Measurements from ENCODE around the gene PTTG1IP.

Gene PTTG1IP

GRCh38 chr21:44890961-44891541, 17.6 kb upstream of the PTTG1IP start:
- H3K9ac ChIP-seq: no peak overlapping the region
- no peak overlapping the region for H3K27ac ChIP-seq
- no peak overlapping the region for H3K4me3 ChIP-seq (IDR thresholded peaks at IDR 0.05; ENCODE audit: insufficient read depth, low read depth, low read length)
- no peak overlapping the region for H2AFZ ChIP-seq (ENCODE audit: low read depth)
- H3K27me3 ChIP-seq (ENCODE audit: insufficient read depth, low read depth): peaks cover 87% of the 10 kb centered on the region
- no peaks in the 10 kb centered on the region for H3K4me1 ChIP-seq (ENCODE audit: low read depth, poor library complexity, severe bottlenecking)
- H3K36me3 ChIP-seq (ENCODE audit: insufficient read depth): no peaks in the 10 kb centered on the region
- H3K79me2 ChIP-seq (ENCODE audit: insufficient read depth, low read depth): no peaks in the 10 kb centered on the region
- no peaks in the 10 kb centered on the region for H4K20me1 ChIP-seq (ENCODE audit: insufficient read depth)
- TF ChIP-seq CTCF (conservative IDR thresholded peaks at IDR 0.05; ENCODE audit: low read depth, low read length): no peak
- H3K4me2 ChIP-seq: no peak overlapping the region

GRCh38 chr21:44890338-44890931, 16.9 kb upstream of the PTTG1IP start:
- H3K79me2 ChIP-seq (ENCODE audit: insufficient read depth, low read depth): no peaks in the 10 kb centered on the region

GRCh38 chr21:44889625-44890337, 16.3 kb upstream of the PTTG1IP start:
- H3K27me3 ChIP-seq (ENCODE audit: insufficient read depth, low read depth): peaks cover 82% of the 10 kb centered on the region
- H2AFZ ChIP-seq (ENCODE audit: low read depth): no peak overlapping the region
- H3K9ac ChIP-seq: no peak overlapping the region
- H3K4me2 ChIP-seq: no peak overlapping the region
- H4K20me1 ChIP-seq (ENCODE audit: insufficient read depth): no peaks in the 10 kb centered on the region
- TF ChIP-seq CTCF (conservative IDR thresholded peaks at IDR 0.05; ENCODE audit: low read depth, low read length): no peak
- no peak overlapping the region for H3K27ac ChIP-seq
- H3K4me1 ChIP-seq (ENCODE audit: low read depth, poor library complexity, severe bottlenecking): no peaks in the 10 kb centered on the region
- no peaks in the 10 kb centered on the region for H3K36me3 ChIP-seq (ENCODE audit: insufficient read depth)
- no peak overlapping the region for H3K4me3 ChIP-seq (IDR thresholded peaks at IDR 0.05; ENCODE audit: insufficient read depth, low read depth, low read length)
- H3K79me2 ChIP-seq (ENCODE audit: insufficient read depth, low read depth): no peaks in the 10 kb centered on the region

More at GRCh38 chr21:44890338-44890931, 16.9 kb upstream of the PTTG1IP start:
- no peak overlapping the region for H3K4me3 ChIP-seq (IDR thresholded peaks at IDR 0.05; ENCODE audit: insufficient read depth, low read depth, low read length)
- no peak overlapping the region for H3K4me2 ChIP-seq
- H3K27me3 ChIP-seq (ENCODE audit: insufficient read depth, low read depth): peaks cover 88% of the 10 kb centered on the region
- no peak overlapping the region for H3K9ac ChIP-seq
- H3K4me1 ChIP-seq (ENCODE audit: low read depth, poor library complexity, severe bottlenecking): no peaks in the 10 kb centered on the region
- TF ChIP-seq CTCF (conservative IDR thresholded peaks at IDR 0.05; ENCODE audit: low read depth, low read length): no peak
- H3K36me3 ChIP-seq (ENCODE audit: insufficient read depth): no peaks in the 10 kb centered on the region
- no peak overlapping the region for H2AFZ ChIP-seq (ENCODE audit: low read depth)
- no peak overlapping the region for H3K27ac ChIP-seq
- no peaks in the 10 kb centered on the region for H4K20me1 ChIP-seq (ENCODE audit: insufficient read depth)

- Histone ChIP-seq H3K4me3 (IDR thresholded peaks at IDR 0.05; ENCODE audit: insufficient read depth, low read depth, low read length) (no peak overlapping the region), H3K79me2 (ENCODE audit: insufficient read depth, low read depth) (no peaks in the 10 kb centered on the region), H3K9ac (no peak overlapping the region), H3K36me3 (ENCODE audit: insufficient read depth) (no peaks in the 10 kb centered on the region), H3K4me2 (no peak overlapping the region), H3K27ac (no peak overlapping the region), H3K4me1 (ENCODE audit: low read depth, poor library complexity, severe bottlenecking) (no peaks in the 10 kb centered on the region), H3K27me3 (ENCODE audit: insufficient read depth, low read depth) (peaks cover 83% of the 10 kb centered on the region), H2AFZ (ENCODE audit: low read depth) (no peak overlapping the region), H4K20me1 (ENCODE audit: insufficient read depth) (no peaks in the 10 kb centered on the region)
- TF ChIP-seq CTCF (conservative IDR thresholded peaks at IDR 0.05; ENCODE audit: low read depth, low read length): no peak
Observed at GRCh38 chr21:44888581-44889550, 15.4 kb upstream of the PTTG1IP start.
